Activated CD4-positive, alpha-beta memory T cell treated with anti-CD3 and anti-CD28 coated beads, Interleukin-2, amount 10 ng/mL, durations not matched to agents 7 days and 5 days (primary cell): ENCODE measurements around the gene NTNG2. TPM values are rescaled to one million over a fixed set of nuclear protein-coding genes. Genes with fewer than 3 reads are reported as not detected.

ENCODE experiments used
- CTCF ChIA-PET: fragments of 350-600 bp; sonication (Branson Sonifier 250); formaldehyde crosslinking; loops from one replicate; lab custom pipeline; 2021; ENCODE audit warnings: antibody characterized with exemption, inconsistent platforms; lab: Charles Lee
- POLR2A ChIA-PET: fragments of 350-600 bp; sonication (Branson Sonifier 250); formaldehyde crosslinking; loops from one replicate; lab custom pipeline; 2021; ENCODE audit warnings: antibody characterized with exemption; lab: Charles Lee
- DNase-seq: peaks from one replicate; pipeline ENCODE4 v3.0.0-alpha.2; 2020
- H3K27ac Mint-ChIP-seq: one replicate; pipeline ENCODE4 v1.8.0; 2021; ENCODE audit warnings: mild to moderate bottlenecking, mixed read lengths
- H3K27me3 Mint-ChIP-seq: one replicate; pipeline ENCODE4 v1.8.0; 2021; ENCODE audit warnings: mixed read lengths
- H3K36me3 Mint-ChIP-seq: one replicate; pipeline ENCODE4 v1.8.0; 2021; ENCODE audit warnings: low read depth, mixed read lengths
- H3K4me1 Mint-ChIP-seq: one replicate; pipeline ENCODE4 v1.8.0; 2021; ENCODE audit warnings: mixed read lengths
- H3K4me3 Mint-ChIP-seq: one replicate; pipeline ENCODE4 v1.8.0; 2021; ENCODE audit warnings: mild to moderate bottlenecking, mixed read lengths
- H3K9me3 Mint-ChIP-seq: one replicate; pipeline ENCODE4 v1.8.0; 2021; ENCODE audit warnings: mixed read lengths
- total RNA-seq, 2 experiments: library from RNA; stranded (reverse); gene quantifications; one replicate each; pipeline ENCODE4 v1.2.3, GENCODE V29; 2021

Gene NTNG2
- total RNA-seq, 2 experiments from 2014 or later: 5.9 to 7.3 TPM

DNA sequence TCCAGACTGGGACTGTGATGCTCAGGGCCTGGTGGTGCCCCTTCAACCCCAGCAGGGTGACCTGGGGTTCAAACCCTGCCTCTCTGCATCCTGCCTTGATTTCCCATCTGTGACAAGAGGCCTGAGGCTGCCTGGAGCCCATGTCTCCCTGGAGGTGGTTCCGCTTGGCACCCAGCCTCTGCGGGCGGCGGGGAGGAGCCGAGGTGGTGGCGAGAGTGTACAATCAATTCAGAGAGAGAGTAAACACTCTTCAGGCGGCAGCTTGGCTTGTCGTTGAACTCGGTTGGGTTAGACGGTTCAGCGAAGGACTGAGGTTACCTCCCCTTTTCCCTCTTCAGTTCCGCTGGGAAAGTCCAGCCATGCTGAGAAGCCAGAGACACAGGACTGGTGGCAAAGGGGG lies 39.3 kb downstream of the NTNG2 start:
- Mint-ChIP-seq H3K36me3 (no peaks in the 10 kb centered on the region), H3K9me3 (no peaks in the 10 kb centered on the region), H3K4me3 (no peak overlapping the region), H3K4me1 (no peaks in the 10 kb centered on the region), H3K27ac (no peak overlapping the region), H3K27me3 (peaks cover 9% of the 10 kb centered on the region)
- ChIA-PET CTCF (no interaction called here), POLR2A (no interaction called here)
- DNase-seq: no peak

DNA sequence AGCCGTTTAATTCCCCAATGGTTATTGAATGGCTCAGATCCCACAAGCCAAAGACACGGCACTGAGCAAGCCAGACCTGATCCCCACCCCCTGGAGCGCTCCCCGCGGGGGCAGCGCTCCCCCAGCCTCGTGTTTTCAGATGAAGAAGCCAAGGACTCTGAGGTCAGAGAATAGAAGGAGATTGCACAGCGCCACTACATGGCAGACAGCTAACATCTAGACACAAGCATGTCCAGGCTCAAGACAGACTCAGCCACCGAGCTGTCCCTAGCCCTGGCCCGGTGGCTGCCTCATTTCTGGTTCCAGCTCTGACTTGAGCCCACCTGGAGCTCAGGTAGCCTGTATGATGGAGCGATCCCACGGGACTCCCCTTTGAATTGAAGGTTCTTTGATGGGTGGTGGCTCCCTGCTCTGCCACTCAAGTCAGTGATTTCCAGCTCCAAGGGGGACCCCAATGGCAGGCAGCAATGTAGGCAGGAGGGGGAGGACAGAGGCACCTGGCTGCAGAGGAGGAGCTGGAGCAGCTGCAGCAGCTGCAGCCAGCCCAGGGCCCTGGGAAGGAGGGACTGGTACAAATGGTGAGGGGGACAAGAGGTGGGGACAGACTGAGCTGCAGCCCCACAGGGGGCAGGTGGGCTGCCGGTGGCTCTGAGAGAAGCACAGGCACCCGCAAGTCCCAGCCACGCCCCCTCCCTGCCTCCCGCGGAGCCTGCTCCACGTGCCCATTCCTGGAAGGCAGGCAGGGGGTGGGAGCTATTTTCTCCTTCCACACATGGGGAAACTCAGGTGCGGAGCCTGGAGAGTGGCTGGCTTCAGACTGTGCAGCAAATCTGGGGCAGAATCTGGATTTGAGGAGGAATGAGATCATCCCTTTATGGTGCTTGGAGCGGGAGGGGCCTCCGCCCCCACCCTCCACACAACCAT lies 40.2 kb downstream of the NTNG2 start:
- H3K27me3 Mint-ChIP-seq: peaks cover 9% of the 10 kb centered on the region
- no peaks in the 10 kb centered on the region for H3K9me3 Mint-ChIP-seq
- DNase-seq: no peak
- H3K36me3 Mint-ChIP-seq: no peaks in the 10 kb centered on the region
- no peak overlapping the region for H3K4me3 Mint-ChIP-seq
- H3K27ac Mint-ChIP-seq: no peak overlapping the region
- ChIA-PET CTCF (no interaction called here), POLR2A (no interaction called here)
- no peaks in the 10 kb centered on the region for H3K4me1 Mint-ChIP-seq

DNA sequence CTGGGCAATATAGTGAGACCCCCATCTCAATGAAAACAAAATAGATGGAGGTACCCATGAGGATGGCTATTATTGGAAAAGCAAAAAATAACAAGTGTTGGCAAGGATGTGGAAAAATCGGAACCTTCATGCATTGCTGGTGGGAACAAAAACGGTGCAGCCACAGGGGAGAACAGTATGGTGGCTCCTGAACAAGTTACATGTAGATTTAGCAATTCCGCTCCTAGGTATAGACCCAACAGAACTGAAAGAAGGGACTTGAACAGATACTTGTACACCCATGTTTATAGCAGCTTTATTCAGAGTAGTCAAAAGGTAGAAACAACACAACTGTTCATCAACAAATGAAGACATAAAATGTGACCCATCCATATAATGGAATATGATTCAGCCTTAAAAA lies 43.0 kb downstream of the NTNG2 start:
- Mint-ChIP-seq H3K4me3 (no peak overlapping the region), H3K27me3 (peaks cover 11% of the 10 kb centered on the region), H3K9me3 (no peaks in the 10 kb centered on the region), H3K4me1 (peaks cover 3% of the 10 kb centered on the region), H3K27ac (no peak overlapping the region), H3K36me3 (no peaks in the 10 kb centered on the region)
- CTCF ChIA-PET: no interaction called here
- DNase-seq: no peak
- POLR2A ChIA-PET: no interaction called here

DNA sequence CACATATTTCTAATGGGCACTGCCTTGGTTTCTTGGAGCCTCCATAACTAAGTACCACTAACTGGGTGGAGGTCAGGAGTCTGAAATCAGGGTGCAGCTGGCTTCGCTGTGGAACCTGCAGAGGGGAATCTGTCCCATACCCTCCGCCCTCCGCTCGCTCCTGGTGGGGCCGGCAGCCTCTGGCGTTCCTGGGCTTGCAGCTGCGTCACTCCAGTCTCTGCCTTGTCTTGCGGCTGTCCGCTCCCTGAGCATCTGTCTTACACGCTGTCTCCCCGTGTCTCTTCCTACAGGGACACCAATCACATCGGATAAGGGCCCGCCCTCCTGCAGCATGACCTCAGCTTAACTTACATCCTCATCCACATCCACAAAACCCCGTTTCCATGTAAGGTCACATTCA lies 45.4 kb downstream of the NTNG2 start:
- Mint-ChIP-seq H3K27ac (no peak overlapping the region), H3K27me3 (peaks cover 11% of the 10 kb centered on the region), H3K36me3 (no peaks in the 10 kb centered on the region), H3K9me3 (no peaks in the 10 kb centered on the region), H3K4me3 (no peak overlapping the region), H3K4me1 (peaks cover 3% of the 10 kb centered on the region)
- POLR2A ChIA-PET: no interaction called here
- CTCF ChIA-PET: no interaction called here
- DNase-seq: no peak

DNA sequence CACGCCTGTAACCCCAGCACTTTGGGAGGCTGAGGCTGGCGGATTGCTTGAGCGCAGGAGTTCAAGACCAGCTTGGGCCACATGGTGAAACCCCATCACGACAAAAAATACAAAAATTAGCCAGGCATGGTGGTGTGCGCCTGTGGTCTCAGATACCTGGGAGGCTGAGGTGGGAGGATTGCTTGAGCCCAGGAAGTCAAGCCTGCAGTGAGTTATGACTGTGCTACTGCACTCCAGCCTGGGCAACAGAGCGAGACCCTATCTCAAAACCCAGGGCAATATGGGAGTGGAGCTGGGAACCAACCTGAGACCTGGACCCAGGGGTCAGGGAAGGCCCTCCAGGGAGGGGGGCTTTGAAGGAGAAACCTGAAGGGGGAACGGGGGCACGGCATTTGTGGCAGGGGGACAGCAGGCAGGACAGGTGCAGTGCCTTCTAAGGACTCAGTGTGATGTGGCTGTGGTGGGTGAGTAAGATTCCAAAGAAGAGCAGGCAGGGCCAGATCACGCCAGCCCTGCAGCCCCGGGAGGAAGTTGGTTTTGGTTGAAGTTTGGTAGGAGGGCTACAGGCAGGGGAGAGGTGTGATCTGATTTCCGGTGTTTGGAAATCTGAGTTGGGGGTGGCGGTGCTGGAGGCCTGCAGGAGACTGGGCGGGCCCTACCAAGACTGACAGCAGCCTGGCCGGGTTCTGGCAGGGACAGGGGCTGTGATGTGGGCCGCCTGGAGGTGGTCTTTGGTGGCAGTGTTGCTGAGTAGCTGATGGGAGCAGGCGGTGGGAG lies 46.2 kb downstream of the NTNG2 start:
- DNase-seq: no peak
- H3K36me3 Mint-ChIP-seq: no peaks in the 10 kb centered on the region
- no peak overlapping the region for H3K27ac Mint-ChIP-seq
- H3K4me1 Mint-ChIP-seq: peaks cover 3% of the 10 kb centered on the region
- H3K4me3 Mint-ChIP-seq: no peak overlapping the region
- H3K9me3 Mint-ChIP-seq: no peaks in the 10 kb centered on the region
- peaks cover 13% of the 10 kb centered on the region for H3K27me3 Mint-ChIP-seq
- ChIA-PET POLR2A (no interaction called here), CTCF (no interaction called here)

DNA sequence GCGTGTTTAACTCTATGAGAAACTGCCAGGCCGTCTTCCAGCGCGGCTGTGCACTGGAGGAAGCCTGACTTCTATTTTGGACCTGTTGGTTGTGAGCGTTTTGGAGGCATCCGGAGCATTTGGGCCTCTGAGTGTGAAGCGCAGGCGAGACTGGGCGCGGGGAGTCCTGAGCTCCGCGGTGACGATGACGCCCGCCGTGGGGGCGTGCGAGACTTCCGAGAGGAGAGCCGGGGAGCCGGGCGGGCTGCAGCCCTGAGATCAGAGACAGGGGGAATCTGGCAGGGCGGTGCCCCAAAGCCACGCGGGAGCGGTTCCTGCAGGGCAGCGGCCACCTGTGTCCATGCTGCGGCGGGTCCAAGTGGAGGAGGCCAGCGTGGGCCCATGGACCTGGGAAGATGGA lies 47.4 kb downstream of the NTNG2 start:
- no peak overlapping the region for H3K27ac Mint-ChIP-seq
- ChIA-PET CTCF (no interaction called here), POLR2A (no interaction called here)
- peaks cover 12% of the 10 kb centered on the region for H3K27me3 Mint-ChIP-seq
- H3K9me3 Mint-ChIP-seq: no peaks in the 10 kb centered on the region
- peaks cover 3% of the 10 kb centered on the region for H3K4me1 Mint-ChIP-seq
- H3K4me3 Mint-ChIP-seq: no peak overlapping the region
- H3K36me3 Mint-ChIP-seq: no peaks in the 10 kb centered on the region
- DNase-seq: no peak

DNA sequence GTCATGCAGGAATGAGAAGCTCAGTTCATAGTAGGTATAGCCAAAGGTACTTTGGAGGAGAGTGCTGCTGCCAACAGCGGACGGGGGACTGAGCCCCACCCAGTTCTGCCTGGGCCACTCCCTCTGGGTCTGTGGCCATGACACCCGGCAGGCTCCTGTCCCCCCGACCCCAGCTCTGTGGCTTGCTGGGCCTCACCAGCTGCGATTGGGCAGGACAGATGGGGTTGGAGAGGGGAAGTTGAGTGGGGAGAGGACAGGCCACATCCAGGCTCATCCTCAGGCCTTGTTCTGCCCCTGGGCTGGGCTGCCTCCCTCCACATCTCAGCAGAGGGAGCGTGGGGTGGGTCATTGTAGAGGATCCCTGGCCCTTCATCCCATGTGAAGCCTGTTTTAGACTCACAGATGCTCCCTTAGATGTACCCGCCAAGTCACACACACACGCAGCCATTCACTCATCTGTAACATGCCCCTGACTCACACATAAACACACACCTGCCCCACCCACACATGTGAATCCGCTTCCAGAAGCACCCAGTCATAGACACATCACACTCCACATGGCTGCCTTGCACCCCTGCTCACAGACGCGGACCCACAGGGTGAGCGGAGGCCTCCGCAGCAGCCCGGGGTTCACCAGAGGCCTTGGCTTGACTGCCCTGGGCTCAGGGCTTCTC lies 48.8 kb downstream of the NTNG2 start:
- Mint-ChIP-seq H3K4me1 (peaks cover 3% of the 10 kb centered on the region), H3K27ac (no peak overlapping the region), H3K9me3 (no peaks in the 10 kb centered on the region), H3K27me3 (peaks cover 6% of the 10 kb centered on the region), H3K36me3 (no peaks in the 10 kb centered on the region), H3K4me3 (no peak overlapping the region)
- ChIA-PET CTCF (no interaction called here), POLR2A (no interaction called here)
- DNase-seq: no peak

DNA sequence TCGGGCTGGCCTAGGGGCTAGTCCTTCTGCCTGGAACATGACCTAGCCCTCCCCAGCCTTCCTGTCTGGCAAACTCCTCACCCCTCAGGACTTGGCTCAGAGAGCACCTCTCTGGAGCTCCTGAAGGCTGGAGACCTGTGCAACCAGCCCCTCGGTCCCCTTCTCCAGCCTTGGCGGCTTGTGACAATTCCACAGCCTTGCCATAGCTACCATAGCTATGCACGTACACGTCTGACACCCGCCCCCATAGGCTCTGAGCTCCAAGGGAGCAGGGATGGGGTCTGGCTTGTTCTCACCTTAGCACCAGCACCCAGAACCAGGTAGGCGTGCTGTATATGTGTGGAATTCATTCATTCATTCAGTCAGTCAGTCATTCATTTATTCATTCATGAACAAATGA lies 49.7 kb downstream of the NTNG2 start:
- CTCF ChIA-PET: no interaction called here
- H3K36me3 Mint-ChIP-seq: no peaks in the 10 kb centered on the region
- H3K27ac Mint-ChIP-seq: no peak overlapping the region
- peaks cover 3% of the 10 kb centered on the region for H3K4me1 Mint-ChIP-seq
- H3K27me3 Mint-ChIP-seq: peaks cover 6% of the 10 kb centered on the region
- no peaks in the 10 kb centered on the region for H3K9me3 Mint-ChIP-seq
- no peak overlapping the region for H3K4me3 Mint-ChIP-seq
- no peak for DNase-seq
- POLR2A ChIA-PET: no interaction called here

DNA sequence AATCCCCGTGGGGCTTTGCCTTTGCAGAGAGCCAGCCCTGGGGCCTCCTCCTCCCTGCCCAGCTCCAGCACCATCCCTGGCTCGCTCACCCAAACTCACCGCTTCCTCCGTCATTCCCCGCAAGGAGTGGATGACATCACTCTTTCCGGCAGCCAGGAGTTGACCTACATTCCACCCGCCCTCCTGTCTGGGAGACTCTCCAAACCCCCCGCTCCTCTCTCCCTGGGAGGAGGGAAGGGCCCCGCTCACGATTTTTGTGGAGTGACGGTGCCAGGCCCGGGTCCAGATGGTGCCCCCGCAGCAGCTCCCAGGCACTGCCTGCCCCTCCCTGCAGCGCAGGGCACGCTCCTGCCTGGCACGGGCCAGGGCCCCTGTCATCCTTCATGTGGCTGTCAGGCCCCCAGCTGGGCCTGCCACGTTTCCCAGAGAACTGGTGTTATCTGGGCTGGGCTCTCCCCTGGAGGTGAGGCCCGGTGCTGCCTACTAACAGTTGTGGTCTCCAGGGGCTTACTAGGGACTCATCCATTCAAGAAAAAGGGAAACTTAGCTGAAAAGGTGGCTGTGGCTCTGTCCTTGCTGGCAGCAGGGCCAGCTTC lies 52.3 kb downstream of the NTNG2 start:
- Mint-ChIP-seq H3K27ac (no peak overlapping the region), H3K9me3 (no peaks in the 10 kb centered on the region), H3K36me3 (no peaks in the 10 kb centered on the region), H3K4me1 (peaks cover 1% of the 10 kb centered on the region), H3K4me3 (no peak overlapping the region), H3K27me3 (peaks cover 6% of the 10 kb centered on the region)
- no peak for DNase-seq
- CTCF ChIA-PET: no interaction called here
- POLR2A ChIA-PET: no interaction called here

DNA sequence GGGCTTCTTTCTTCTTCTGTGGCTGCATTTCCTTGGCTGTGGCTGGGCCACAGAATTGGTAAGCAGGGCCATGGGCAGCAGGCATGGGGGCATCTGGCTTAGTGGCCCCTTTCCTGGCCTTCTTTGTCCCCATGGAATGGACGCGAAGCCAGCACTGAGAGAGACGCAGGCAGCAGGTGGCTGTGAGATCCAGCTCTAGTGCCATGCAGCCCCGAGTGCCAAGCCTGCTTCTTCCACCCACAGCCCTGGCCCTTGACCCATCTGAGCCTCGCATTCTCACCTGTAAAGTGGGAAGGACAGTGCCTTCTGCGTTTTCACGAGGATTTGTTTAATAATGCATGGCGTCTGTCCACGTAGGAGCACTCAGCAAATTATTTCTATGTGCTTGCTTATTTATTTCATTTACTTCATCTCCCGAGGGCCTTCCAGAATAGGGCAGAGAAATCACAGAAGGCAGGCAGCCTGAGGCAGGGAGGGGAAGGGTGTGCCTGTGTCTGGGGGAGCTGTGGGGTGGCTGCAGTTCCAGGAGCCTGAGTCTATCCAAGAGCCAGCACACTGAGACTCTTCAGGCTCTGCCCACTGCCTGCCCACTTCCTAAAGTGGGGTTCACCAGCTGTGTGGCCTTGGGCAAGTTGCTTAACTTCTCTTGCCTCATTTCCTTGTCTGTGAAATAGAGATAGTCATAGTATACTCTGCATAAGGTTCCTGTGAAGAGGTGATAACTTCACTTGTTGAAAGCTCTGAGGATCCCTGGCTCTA lies 55.2 kb downstream of the NTNG2 start:
- DNase-seq: no peak
- Mint-ChIP-seq H3K27me3 (peaks cover 12% of the 10 kb centered on the region), H3K27ac (no peak overlapping the region), H3K4me3 (no peak overlapping the region), H3K9me3 (no peaks in the 10 kb centered on the region), H3K36me3 (no peaks in the 10 kb centered on the region), H3K4me1 (peaks cover 1% of the 10 kb centered on the region)
- CTCF ChIA-PET: interaction anchor here (1.2 to 1.8 kb wide), 3 partner anchors 19 to 47 kb away, joined by 3 to 6 read pairs (median 5); no protein-coding TSS in a partner anchor
- POLR2A ChIA-PET: no interaction called here

DNA sequence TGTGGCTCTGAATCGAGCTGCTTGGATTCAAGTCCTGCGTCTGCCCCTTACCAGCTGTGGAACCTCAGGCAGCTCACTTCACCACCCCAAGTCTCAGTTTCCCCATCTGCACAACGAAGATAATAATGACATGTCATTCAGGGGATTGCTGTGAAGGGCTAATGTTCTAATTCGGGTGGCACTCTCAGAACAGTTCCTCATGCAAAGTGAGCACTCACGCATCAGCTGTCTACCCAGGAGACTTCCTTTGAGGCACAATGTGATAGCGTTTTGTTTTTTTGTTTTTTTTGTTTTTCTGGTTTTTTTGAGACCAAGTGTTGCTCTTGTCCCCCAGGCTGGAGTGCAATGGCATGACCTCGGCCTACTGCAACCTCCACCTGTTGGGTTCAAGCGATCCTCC lies 56.4 kb downstream of the NTNG2 start:
- ChIA-PET POLR2A (no interaction called here), CTCF (interaction anchor here (1.3 to 1.8 kb wide), 2 partner anchors 18 to 48 kb away, joined by 5 to 6 read pairs; no protein-coding TSS in a partner anchor)
- Mint-ChIP-seq H3K27ac (no peak overlapping the region), H3K36me3 (no peaks in the 10 kb centered on the region), H3K4me3 (no peak overlapping the region), H3K9me3 (no peaks in the 10 kb centered on the region), H3K27me3 (peaks cover 9% of the 10 kb centered on the region), H3K4me1 (peaks cover 1% of the 10 kb centered on the region)
- DNase-seq: no peak

DNA sequence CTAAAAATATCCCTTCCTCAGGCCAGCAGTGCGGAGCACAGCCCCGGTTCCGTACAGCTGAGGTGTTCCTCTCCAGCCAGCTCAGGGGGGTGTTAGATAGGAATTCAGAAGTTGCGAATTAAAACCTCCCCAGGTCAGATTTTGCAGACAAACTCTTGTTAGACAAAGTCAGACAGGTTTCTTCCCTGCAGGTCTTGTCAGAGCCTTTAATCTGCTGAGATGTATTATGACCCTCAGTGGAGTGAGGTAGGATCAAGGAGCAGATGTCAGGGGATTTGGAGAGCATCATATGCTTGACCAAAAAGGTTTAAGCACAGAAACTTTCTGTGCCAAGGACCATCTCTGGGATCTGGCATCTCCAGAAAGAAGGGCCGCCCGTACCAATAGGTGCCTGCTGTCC lies 60.1 kb downstream of the NTNG2 start:
- ChIA-PET CTCF (interaction anchor here (2.5 kb wide), 1 partner anchor 14 kb away, joined by 7 read pairs; no protein-coding TSS in a partner anchor), POLR2A (no interaction called here)
- DNase-seq: no peak
- peaks cover 16% of the 10 kb centered on the region for H3K27me3 Mint-ChIP-seq
- H3K4me3 Mint-ChIP-seq: no peak overlapping the region
- H3K36me3 Mint-ChIP-seq: no peaks in the 10 kb centered on the region
- H3K9me3 Mint-ChIP-seq: no peaks in the 10 kb centered on the region
- H3K27ac Mint-ChIP-seq: no peak overlapping the region
- peaks cover 1% of the 10 kb centered on the region for H3K4me1 Mint-ChIP-seq
